ENCODE measurements around the gene ZNF148.

ZNF148 gene

GRCh38 chr3:125267460-125267859 lies 107.7 kb downstream of the ZNF148 start:
- H3K4me3 ChIP-seq (ENCODE audit: low read depth, low read length), result no peak overlapping the region
- ChIA-PET CTCF (no interaction called here), POLR2A (interaction anchor here (0.6 kb wide), 1 partner anchor 89 kb away, joined by 3 read pairs; no protein-coding TSS in a partner anchor)

GRCh38 chr3:125266971-125267370 lies 108.2 kb downstream of the ZNF148 start:
- H3K27ac ChIP-seq (ENCODE audit: extremely low read depth, low read depth, low read length), result no peak overlapping the region
- H3K36me3 ChIP-seq (ENCODE audit: control insufficient read depth in 2 of 2, insufficient read depth in 1 of 2, low read length in 2 of 2), result peaks cover 0 to 7% of the 10 kb centered on the region in 2 experiments; a peak in 2 of 3 replicates
- no peaks in the 10 kb centered on the region for H3K4me1 ChIP-seq (ENCODE audit: control insufficient read depth, insufficient read depth, low read length)
- no peaks in the 10 kb centered on the region for H3K9me3 ChIP-seq (ENCODE audit: control insufficient read depth, insufficient read depth, low read depth, low read length)
- ChIA-PET POLR2A (interaction anchor here (0.6 kb wide), 1 partner anchor 90 kb away, joined by 3 read pairs; no protein-coding TSS in a partner anchor), CTCF (no interaction called here)
- H3K4me3 ChIP-seq (ENCODE audit: low read depth, low read length), result no peak overlapping the region
- no peak for TF ChIP-seq BCL6B (tag by site-specific recombination; IDR thresholded peaks at IDR 0.05)
- TF ChIP-seq GLI2 (tag by site-specific recombination; IDR thresholded peaks at IDR 0.05; ENCODE audit: borderline replicate concordance, low read depth), result no peak
- TF ChIP-seq ZNF830 (tag by site-specific recombination; IDR thresholded peaks at IDR 0.05; ENCODE audit: low read depth), result no peak
- TF ChIP-seq ZFP41 (tag by site-specific recombination; IDR thresholded peaks at IDR 0.05; ENCODE audit: borderline replicate concordance), result no peak
- TF ChIP-seq AEBP2 (tag by site-specific recombination; IDR thresholded peaks at IDR 0.05; ENCODE audit: borderline replicate concordance), result no peak
- TF ChIP-seq EGR2 (tag by site-specific recombination; IDR thresholded peaks at IDR 0.05; ENCODE audit: low read depth), result no peak
- no peak for TF ChIP-seq ZNF202 (tag by site-specific recombination; IDR thresholded peaks at IDR 0.05; ENCODE audit: borderline replicate concordance)
- no peak for TF ChIP-seq ZNF175 (tag by site-specific recombination; IDR thresholded peaks at IDR 0.05)
- TF ChIP-seq ZNF677 (tag by site-specific recombination; IDR thresholded peaks at IDR 0.05), result no peak
- TF ChIP-seq PRDM2 (tag by site-specific recombination; IDR thresholded peaks at IDR 0.05; ENCODE audit: borderline replicate concordance), result no peak

More at GRCh38 chr3:125267460-125267859, 107.7 kb downstream of the ZNF148 start:
- H3K4me1 ChIP-seq (ENCODE audit: control insufficient read depth, insufficient read depth, low read length), result no peaks in the 10 kb centered on the region
- no peak overlapping the region for H3K27ac ChIP-seq (ENCODE audit: extremely low read depth, low read depth, low read length)
- H3K9me3 ChIP-seq (ENCODE audit: control insufficient read depth, insufficient read depth, low read depth, low read length), result no peaks in the 10 kb centered on the region
- H3K36me3 ChIP-seq (ENCODE audit: control insufficient read depth in 2 of 2, insufficient read depth in 1 of 2, low read length in 2 of 2), result peaks cover 0 to 9% of the 10 kb centered on the region in 2 experiments; a peak in 2 of 3 replicates
- no peak for TF ChIP-seq ZNF660 (tag by site-specific recombination; IDR thresholded peaks at IDR 0.05)
- TF ChIP-seq ZNF549 (tag by site-specific recombination; IDR thresholded peaks at IDR 0.05), result no peak
- TF ChIP-seq ZNF10 (tag by site-specific recombination; IDR thresholded peaks at IDR 0.05), result no peak
- TF ChIP-seq ZNF140 (tag by site-specific recombination; IDR thresholded peaks at IDR 0.05), result no peak
- TF ChIP-seq ZSCAN16 (tag by site-specific recombination; IDR thresholded peaks at IDR 0.05), result no peak
- TF ChIP-seq ZNF701 (tag by site-specific recombination; IDR thresholded peaks at IDR 0.05), result no peak
- TF ChIP-seq ZNF416 (tag by site-specific recombination; IDR thresholded peaks at IDR 0.05), result no peak
- no peak for TF ChIP-seq KLF10 (tag by site-specific recombination; IDR thresholded peaks at IDR 0.05)
- TF ChIP-seq ZNF707 (tag by site-specific recombination; IDR thresholded peaks at IDR 0.05), result no peak
- no peak for TF ChIP-seq TCF7L2 (IDR thresholded peaks at IDR 0.05; ENCODE audit: borderline replicate concordance, low read depth, low read length)
- TF ChIP-seq ZNF19 (tag by site-specific recombination; IDR thresholded peaks at IDR 0.05; ENCODE audit: low read depth), result no peak
- no peak for TF ChIP-seq SALL2 (tag by site-specific recombination; IDR thresholded peaks at IDR 0.05; ENCODE audit: borderline replicate concordance)
- no peak for TF ChIP-seq ZNF639 (tag by site-specific recombination; IDR thresholded peaks at IDR 0.05)
- TF ChIP-seq ZNF18 (tag by site-specific recombination; IDR thresholded peaks at IDR 0.05), result no peak

Data from HEK293 (cell line).